Measurements from ENCODE around the gene RAB32. TPM values are rescaled to one million over a fixed set of nuclear protein-coding genes. Genes with fewer than 3 reads are reported as not detected.

RAB32 gene
- total and polyA plus RNA-seq, 2 donors (not counting 1 experiment from before 2014, with no cell fraction given): 116 to 131 TPM

DNA sequence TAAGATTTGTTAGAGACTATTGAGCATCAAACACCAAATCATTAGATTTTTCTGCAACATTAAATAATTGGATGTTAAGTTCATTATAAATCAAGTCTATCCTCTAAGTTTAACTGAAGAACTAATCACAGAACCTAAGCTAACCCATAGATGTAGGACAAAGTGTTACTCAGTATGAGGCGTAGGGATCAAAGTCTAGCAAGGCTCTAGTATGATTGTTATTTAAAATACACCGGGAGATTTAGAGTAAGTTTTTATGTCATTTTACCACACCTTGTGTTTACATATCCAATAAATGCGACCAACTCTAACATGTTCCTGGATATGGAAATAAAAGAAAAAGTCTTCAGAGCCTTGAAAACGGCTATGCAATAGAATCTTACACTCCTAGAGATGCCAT, 57.7 kb downstream of the RAB32 start:
- Histone ChIP-seq H3K27ac (ENCODE audit: insufficient read depth, low read length) (no peak overlapping the region), H3K4me3 (replicated peaks in 1 of 4; ENCODE audit: control extremely low read depth in 1 of 4, insufficient read depth in 1 of 4, low read depth in 3 of 4, low read length in 4 of 4) (no peak overlapping the region), H4K20me1 (ENCODE audit: control insufficient read depth, extremely low read depth, insufficient read depth, low read length) (no peaks in the 10 kb centered on the region), H3K4me2 (ENCODE audit: extremely low read depth, insufficient read depth, low read length) (no peak overlapping the region), H3K79me2 (ENCODE audit: control insufficient read depth, insufficient read depth, low read length) (no peaks in the 10 kb centered on the region), H3K9ac (ENCODE audit: insufficient read depth, low read length) (no peak overlapping the region), H3K36me3 (ENCODE audit: control insufficient read depth, insufficient read depth, low read length) (no peaks in the 10 kb centered on the region), H2AFZ (ENCODE audit: low read length) (no peak overlapping the region), H3K9me3 (ENCODE audit: control insufficient read depth, insufficient read depth, low read depth, low read length) (no peaks in the 10 kb centered on the region), H3K27me3 (ENCODE audit: control insufficient read depth, insufficient read depth, low read length) (no peaks in the 10 kb centered on the region), H3K4me1 (ENCODE audit: control insufficient read depth, extremely low read depth, insufficient read depth, low read length) (no peaks in the 10 kb centered on the region)
- no peak for DNase-seq (ENCODE audit: low read depth in 2 of 2)
- TF ChIP-seq EZH2 (IDR thresholded peaks at IDR 0.05; ENCODE audit: low read length, missing control alignments) (no peak), CTCF (conservative IDR thresholded peaks at IDR 0.05 in 1 of 2, IDR thresholded peaks at IDR 0.05 in 1 of 2; ENCODE audit: low read depth in 1 of 2, low read length in 2 of 2) (no peak)

DNA sequence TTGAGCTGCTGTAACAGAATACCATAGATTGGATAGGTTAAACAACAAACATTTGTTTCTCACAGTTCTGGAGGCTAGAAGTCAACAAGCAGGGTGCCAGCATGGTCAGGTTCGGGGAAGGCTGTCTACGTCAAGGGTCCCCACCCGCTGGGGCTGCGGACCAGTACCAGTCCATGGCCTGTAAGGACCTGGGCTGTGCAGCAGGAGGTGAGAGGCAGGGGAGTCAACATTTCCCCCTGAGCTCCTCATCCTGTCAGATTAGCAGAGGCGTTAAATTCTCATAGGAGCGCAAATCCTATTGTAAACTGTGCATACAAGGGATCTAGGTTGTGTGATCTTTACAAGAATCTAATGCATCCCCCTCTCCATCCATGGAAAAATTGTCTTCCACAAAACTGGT, 58.9 kb downstream of the RAB32 start:
- H3K9me3 ChIP-seq (ENCODE audit: control insufficient read depth, insufficient read depth, low read depth, low read length): no peaks in the 10 kb centered on the region
- TF ChIP-seq CTCF (conservative IDR thresholded peaks at IDR 0.05 in 1 of 2, IDR thresholded peaks at IDR 0.05 in 1 of 2; ENCODE audit: low read depth in 1 of 2, low read length in 2 of 2) (no peak), EZH2 (IDR thresholded peaks at IDR 0.05; ENCODE audit: low read length, missing control alignments) (no peak)
- no peaks in the 10 kb centered on the region for H3K4me1 ChIP-seq (ENCODE audit: control insufficient read depth, extremely low read depth, insufficient read depth, low read length)
- H3K4me3 ChIP-seq (replicated peaks in 1 of 4; ENCODE audit: control extremely low read depth in 1 of 4, insufficient read depth in 1 of 4, low read depth in 3 of 4, low read length in 4 of 4): no peak overlapping the region
- no peaks in the 10 kb centered on the region for H3K27me3 ChIP-seq (ENCODE audit: control insufficient read depth, insufficient read depth, low read length)
- H3K79me2 ChIP-seq (ENCODE audit: control insufficient read depth, insufficient read depth, low read length): no peaks in the 10 kb centered on the region
- H3K36me3 ChIP-seq (ENCODE audit: control insufficient read depth, insufficient read depth, low read length): no peaks in the 10 kb centered on the region
- H4K20me1 ChIP-seq (ENCODE audit: control insufficient read depth, extremely low read depth, insufficient read depth, low read length): no peaks in the 10 kb centered on the region
- no peak overlapping the region for H3K9ac ChIP-seq (ENCODE audit: insufficient read depth, low read length)
- H2AFZ ChIP-seq (ENCODE audit: low read length): no peak overlapping the region
- no peak overlapping the region for H3K27ac ChIP-seq (ENCODE audit: insufficient read depth, low read length)
- no peak overlapping the region for H3K4me2 ChIP-seq (ENCODE audit: extremely low read depth, insufficient read depth, low read length)
- DNase-seq (ENCODE audit: low read depth in 2 of 2): no peak

Other genes starting within 250 kb of the RAB32 start
- gene ADGB, start 55.1 kb downstream of the RAB32 start, total RNA-seq: not detected in 2 replicates
- gene ADGB, start 55.1 kb downstream of the RAB32 start, polyA plus RNA-seq: not detected in 2 replicates

Measured in fibroblast of lung (primary cell).